ENCODE results near the gene MSH5.
A peak's percentile ranks its signal among the peaks of the same experiment; 100 is the strongest.
"Not testable (repeated sequence)": the region's sequence is repeated elsewhere in the genome, so short reads cannot be mapped to it uniquely, and the experiment has no call there.

The MSH5 gene

DNA sequence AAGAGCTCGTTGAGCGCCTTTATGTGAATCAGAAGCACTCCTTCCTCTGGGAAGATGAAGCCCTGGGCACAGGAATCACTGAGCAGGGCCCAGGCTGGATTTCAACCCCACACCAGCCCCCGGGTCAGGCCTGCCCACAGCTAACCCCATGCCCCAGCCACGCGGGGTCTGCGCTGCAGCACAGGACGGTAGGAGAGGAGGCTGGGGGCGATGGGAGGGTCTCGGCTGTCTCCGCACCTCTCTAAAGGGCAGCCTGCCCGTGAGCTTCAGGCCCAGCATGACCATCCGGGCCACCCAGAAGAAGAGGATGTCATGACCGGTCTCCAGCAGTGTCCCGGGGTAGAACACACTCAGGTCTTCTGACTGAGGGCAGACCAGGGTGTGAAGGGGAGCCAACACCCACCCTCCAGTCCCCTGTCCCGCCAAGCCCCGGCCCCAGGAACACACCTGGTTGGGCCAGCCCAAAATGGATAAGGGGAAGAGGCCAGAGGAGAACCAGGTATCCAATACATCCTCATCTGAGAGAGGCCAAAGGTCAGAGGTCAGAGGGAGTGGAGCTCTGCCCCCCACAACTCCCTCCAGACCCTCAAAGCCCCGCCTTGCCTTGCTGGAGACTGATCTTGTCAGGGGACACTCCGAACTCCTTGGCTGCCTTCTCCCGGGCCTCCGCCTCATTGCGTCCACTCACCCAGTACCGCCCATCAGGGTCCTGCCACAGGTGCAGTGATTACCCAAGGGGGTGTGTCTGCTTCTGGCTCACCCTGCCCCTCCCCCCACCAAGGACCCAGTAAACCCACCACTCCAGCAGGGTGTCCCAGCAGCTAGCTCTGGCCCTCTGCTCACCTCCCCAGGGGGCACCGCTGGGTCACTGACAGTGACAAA, 41.7 kb downstream of the MSH5 start:
- DNase-seq: no peak

DNA sequence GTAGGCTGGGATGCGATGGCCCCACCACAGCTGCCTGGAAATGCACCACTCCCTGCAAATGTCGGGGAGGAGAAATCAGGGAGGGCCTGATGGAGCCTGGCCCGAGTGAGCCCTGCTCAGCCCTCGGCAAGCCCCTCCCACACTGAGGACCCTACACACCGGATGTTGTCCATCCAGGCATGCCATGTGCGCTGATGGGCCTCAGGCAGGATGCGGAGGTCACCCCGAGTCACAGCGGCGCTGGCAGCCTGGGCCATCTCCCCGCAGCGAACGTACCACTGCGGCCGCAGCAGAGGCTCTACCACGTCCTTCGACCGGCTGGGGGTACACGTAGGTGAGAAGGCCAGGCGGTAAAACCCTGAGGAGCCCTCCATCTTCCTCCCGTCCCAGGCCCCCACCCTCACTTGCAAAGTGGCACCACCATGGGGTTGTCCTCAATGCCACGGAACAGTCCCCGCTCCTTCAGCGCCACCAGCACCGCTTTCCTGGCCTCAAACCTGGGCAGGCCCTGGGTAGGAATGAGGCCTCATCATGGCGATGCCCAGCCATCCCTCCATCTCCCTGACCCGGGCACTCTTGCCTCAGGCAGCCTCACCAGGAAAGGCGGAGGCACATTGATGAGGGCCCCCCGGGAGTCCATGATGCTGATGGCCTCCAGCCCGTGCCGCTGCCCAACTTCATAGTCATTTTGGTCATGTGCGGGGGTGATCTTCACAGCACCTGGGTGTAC, 42.5 kb downstream of the MSH5 start:
- no peak for DNase-seq

DNA sequence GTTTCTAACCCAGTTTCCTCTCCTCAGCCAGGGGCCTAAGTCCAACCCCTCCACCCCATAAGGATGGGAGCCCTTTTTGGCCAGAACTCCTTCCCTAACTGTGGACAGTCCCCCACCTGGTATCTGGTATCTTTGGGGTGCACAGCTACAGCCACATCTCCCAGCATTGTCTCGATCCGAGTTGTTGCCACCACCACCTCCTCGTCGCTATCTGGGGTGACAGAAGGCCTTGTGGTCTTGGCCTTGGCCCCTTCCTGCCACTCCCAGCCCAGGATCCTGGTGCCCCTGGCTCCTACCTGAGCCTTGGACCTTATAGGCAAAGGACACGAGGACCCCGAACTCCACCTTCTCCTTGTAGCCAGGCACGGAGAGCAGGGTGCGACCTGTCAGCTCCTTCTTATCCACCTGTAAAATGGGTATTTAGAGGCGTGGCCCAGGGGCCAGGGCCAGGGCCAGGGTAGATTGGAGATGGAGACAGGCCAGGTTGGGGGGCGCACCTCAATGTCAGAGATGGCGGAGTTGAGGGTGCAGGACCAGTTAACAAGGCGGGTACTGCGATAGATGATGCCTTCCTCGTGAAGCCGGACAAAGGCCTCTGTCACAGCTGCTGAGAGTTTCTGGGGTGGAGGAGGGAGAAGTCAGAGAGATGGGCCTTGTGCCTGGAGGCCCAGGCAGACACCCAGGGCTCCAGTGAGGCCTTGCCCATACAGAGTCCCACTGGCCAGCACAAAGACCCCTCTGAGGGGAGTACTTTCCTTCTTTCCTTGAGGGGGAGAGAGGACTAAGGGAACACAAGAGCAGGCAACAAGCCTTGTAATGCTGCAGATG, 44.5 kb downstream of the MSH5 start:
- no peak for DNase-seq

DNA sequence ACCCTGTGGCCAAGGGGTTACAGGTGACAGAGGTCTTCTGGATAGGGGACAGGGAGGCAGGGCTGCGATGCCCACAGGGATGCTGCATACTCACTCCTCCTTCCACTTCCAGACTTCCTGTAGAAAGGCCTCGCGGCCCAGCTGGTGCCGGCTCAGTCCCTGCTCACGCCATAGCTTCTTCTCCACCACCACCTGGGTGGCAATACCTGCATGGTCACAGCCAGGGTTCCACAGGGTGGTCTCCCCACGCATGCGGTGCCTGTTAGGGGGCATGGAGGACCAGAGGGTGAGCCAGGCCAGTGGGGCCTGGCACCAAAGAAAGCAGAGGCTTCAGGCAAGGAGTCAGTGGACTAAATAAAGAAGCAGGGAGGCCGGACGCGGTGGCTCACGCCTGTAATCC, 45.7 kb downstream of the MSH5 start:
- DNase-seq: no peak

DNA sequence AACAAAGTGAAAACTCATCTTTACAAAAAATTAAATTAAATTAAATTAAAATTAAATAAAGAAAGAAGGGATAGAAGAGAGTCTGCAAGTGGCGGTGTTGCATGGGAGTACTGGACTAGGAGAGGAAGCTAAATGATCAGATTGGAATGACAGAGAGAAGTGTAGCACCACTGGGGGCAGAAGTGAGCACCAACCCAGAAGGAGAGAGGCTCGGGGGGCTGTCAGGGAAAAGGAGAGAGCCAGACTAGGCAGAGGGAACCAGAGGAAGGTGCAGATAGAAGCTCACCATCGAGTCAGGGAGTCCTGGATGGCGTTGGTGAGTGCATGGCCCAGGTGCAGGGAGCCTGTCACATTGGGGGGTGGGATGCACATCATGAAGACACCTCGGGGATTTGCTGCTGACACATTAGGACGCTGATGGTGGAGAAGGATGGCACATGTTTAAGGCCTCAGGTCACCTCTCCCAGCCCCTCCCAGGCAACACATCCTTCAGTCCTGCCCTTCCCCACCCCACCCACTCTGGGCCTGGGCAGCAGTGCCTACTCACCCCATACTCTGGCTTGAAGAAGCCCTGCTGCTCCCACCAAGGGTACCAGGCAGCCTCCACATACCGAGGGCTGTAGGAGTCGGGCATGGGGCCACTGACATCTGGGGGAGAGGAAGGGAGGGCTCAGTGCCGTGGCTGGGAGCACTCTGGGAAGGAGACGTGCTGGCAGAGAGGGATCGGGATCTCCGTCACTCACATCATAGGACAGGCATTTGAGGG, 51.7 kb downstream of the MSH5 start:
- DNase-seq: peak; percentile 50

DNA sequence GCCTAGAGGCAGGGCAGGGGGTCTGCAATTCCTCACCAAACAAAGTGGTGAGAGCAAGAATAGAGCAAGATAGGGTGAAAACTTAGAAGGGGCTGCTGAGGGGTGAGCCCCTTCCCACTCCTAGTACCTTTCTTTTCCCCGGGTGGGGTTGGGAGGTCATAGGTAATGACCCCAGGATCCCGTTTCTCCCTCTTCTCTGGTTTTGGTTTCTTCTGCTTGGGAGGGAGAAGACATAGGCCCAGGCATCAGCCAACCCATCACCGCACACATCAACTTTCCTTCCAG, 52.2 kb downstream of the MSH5 start:
- DNase-seq: no peak

DNA sequence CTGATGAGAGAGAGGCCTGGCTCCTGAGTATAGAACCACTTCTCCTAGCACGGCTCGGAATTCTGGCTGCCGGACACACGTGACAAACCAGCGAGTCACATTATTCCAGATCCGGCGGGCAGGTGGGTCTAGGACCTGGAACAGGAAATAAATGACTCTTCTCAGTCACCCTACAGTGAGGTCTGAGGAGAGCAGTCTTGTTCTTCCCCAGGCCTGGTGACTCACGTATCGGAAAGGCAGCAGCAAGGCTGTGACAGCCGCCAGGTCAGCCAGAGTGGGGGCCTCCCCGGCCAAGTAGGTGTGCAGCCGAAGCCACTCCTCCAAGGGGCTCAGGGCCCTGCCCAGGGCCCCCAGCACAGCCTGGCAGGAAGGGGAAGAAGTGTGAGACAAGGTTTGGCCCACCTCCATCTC, 53.0 kb downstream of the MSH5 start:
- no peak for DNase-seq

DNA sequence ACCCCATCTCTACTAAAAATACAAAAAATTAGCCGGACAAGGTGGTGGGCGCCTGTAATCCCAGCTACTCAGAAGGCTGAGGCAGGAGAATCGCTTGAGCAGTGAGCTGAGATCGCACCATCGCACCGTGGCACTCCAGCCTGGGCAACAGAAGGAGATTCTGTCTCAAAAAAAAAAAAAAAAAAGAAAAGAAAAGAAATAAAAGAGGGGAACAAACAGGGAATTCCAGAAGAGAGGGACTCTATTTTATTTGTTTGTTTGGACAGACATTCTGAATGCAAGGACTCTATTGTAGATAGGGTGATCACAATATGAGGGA, 54.1 kb downstream of the MSH5 start:
- DNase-seq: not testable (repeated sequence)

DNA sequence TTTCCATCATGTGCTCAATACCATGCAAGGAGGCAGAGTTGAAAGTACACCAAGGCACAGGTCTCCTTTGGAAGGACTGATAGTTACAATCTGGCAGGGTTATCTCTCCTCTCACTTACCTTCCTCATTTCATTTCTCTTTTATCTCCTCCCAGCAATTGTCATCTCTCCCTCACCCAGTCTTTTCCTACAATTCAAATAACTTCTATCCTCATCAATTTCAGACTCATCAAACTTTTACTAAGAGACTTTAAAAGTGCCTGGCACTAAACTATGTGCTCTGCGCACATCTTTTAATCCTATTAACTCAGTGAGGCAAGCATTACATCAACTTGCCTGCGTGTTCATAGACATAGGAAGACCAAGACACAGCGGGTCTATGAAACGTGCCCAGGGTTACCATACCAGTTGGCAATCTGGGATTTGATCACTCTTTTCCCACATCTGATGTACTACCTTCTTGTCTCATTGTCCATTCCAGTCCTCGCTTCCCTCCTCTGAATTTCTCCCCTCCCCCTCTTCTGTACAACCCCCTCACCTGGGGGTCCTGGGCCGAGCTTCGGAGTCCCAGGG, 54.6 kb downstream of the MSH5 start:
- peak; percentile 25 for DNase-seq

DNA sequence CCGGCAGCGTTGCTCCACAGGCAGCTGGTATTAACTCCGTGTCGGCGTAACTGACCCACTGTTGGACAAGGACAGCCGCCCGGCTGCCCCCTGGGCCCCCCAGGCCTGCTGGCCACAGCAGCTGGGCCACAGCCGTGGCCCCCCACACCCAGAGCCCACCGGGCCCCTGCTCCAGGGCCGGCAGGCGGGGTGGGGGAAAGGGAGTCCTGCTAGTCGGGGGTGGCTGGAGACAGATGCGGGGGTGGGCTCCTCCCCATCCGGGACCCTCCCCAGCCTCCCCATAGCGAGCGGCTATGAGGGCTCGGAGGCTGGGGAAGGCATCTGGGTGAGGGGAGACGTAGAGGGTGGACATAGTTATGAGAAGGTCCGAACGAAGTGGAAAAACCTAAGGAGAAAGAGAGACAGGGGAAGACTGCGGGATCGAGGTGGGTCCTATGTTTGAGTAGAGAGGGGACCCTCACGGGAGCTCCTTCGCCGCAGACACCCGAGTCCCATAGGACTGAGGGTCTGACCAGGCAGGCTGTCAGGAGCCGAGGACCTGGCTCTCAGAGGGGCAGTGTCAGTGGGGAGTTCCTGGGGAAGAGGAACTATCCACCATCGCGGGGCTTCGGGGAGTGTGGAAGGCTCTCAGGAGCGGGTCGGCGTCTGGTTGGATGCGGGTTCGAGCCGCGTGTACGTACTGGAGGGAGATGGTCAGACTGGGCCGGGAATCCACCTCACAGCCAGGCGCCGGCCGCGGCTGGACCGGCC, 55.2 kb downstream of the MSH5 start:
- no peak for DNase-seq

DNA sequence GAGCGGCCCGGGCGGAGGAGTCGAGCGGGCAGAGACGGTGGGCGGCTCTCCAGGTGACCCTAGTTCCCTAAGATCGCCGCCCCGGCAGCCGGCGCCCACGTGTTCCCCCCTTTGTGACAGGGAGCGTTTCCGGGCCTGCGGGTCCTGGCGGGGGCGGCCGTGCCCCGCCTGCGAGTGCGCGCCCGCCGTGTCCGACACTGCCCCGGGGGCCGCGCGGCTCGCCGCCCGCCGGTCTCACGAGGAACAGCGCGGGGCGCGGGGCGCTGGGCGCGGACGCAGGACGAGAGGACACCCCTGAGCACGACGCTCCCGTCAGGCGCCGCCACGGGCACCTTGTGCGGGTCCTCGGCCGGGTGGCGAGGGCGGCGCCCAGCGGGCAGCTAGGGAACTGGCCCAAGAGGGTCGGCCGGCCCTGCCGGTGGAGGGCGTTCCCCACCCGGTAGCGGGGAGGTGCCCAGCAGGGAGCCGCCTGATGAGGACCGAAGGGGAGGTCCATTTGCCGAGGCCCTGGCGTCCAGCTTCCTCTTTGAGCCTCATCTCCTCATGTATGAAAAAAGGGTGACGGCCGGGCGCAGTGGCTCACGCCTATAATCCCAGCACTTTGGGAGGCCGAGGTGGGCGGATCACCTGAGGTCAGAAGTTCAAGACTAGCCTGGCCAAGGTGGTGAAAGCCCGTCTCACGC, 56.0 kb downstream of the MSH5 start, which contains the start of gene VARS1:
Gene VARS1 (minus strand): TSS at position 137 of the 683 bp plus-strand sequence. CDS start 535 bp downstream, outside the sequence.
- peak; percentile 88 for DNase-seq

DNA sequence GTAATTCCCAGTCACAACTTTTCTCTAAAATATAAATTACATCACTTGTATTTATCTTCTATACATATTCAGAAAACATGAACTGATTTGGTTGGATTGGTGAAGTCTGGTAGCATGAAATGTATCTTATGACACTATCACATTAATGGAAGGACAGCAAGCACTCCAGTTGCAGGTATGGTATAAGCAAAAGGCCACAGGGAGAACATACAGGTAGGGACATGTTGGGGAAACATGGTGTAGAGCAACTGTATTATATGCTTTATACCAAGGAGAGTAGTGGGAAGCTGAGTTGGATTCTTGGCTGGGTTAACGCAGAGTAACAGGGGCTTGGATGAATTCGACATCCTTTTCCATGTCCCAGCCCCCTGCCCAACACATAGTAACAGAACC, 57.2 kb downstream of the MSH5 start:
- DNase-seq: no peak

DNA sequence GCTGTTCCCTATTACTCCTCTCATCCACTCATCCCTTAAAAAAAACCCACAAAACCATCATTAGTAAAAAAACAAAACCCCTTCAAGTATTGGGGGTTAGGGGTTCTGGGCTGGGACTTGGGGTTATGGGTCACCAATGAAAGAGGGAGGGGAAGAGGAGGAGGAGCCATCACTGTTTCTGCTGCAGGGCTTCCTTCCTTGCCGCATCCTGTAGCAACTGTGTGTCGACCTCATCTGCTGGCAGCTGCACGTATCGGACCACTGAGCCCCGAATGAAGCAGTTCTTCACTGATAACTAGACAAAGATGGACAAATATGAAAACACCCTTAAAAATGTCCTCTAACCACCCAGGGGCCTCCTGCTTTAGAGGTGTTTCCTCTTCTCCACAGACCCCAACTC, 57.8 kb downstream of the MSH5 start:
- peak; percentile 74 for DNase-seq

DNA sequence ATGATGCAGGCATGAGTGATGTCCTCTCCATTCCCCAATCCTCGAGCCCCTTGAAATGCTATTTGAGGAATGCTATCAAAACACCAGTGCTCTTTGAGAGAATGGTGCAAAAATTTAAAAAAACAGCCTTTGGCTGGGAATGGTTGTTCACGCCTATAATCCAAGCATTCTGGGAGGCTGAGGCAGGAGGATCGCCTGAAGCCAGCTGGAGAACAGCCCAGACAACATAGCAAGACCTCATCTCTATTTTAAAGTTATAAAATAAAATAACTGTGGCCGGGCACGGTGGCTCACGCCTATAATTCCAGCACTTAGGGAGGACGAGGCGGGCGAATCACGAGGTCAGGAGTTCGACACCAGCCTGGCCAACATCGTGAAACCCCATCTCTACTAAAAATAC, 60.0 kb downstream of the MSH5 start:
- no peak for DNase-seq

DNA sequence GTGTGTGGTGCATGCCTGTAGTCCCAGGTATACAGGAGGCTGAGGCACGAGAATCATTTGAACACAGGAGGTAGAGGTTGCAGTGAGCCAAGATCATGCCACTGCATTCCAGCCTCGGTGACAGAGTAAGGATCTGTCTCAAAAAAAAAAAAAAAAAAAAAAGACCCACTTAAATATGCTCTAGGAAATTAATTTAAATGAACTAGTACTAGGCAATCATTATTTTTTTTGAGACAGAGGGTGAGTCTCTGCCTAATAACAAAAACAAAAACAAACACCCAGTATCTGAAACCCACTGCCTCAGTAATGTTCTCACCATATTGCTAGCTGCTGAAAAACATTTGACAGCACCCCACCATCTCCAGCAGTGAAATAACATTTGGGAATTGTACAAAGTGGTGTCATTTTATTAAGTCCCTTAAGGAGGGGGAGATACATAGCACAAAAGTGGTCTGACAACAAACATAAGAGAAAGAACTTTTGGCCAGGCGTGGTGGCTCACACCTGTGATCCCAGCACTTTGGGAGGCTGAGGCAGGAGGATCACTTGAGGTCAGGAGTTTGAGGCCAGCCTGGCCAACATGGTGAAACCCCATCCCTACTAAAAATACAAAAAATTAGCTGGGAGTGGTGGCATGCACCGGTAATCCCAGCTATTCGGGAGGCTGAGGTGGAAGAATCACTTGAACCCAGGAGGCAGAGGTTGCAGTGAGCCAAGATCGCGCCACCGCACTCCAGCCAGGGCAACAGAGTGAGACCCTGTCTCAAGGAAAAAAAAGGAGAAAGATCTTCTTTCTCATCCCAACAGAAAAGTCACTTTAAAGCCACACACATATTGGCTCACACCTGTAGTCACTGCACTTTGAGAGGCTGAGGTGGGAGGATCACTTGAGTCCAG, 61.5 kb downstream of the MSH5 start:
- DNase-seq: not testable (repeated sequence)

DNA sequence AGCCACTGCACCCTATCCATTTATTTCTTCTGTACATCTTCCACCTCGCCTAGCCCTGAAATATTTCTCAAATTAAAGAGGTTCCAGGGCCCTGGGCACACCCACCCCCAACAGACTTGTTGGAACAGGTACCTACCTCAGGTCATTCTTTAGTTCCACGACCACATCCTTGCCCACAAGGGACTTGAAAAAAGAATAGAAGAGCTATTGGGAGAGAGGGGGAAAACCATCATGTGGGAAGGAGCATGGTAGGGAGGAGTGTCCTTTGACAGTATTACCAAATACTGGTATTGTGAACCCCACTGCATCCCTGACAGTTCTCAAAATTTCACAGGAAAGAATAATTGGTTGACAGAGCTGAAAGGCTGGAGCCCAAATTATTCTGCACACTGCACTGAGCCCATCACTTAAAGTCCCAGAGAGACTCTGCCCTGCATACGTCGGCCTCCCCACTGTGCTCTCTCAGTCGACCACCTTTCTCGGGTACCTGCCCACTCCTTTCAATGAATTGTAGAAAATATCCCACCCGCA, 66.2 kb downstream of the MSH5 start:
- DNase-seq: peak; percentile 22

DNA sequence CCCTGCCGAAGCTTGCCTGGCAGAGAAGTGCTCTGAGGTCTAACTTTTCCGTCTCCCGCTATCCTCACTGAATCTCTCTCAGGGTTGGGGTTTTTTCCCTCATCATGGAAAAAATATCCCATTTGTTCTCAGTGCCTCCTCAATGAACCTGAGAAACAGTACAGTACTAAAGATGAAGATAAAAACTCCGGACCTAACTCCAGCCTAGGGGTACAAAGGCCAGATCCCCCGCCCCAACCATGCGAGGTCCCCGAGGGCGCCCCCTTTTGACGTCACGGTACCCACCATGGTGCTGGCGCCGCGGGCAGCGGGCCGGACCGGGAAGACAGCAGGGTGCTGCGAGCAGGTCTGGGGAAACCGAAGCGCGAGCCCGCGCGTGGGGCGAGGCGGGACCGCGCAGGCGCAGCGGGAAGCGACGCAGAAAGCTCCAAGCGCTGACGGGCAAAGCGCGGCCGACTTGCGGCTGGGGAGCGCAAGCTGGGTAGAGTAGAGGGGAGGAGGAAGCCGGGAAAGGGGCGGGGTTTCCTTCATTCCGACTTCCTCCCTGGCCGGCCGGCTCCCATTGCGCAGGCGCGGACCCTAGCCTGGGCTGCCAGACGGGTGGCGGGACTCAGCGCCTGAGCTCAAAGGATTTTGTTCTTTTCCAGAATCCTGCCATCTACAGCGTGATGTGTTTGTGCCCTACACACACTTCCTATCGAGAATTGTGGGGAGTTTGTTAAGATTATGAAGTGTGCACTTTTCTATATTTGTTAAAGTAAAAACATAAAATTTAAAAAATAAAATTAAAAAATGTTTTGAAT, 66.9 kb downstream of the MSH5 start, which contains the start of gene LSM2:
Gene LSM2 (minus strand): TSS at position 497 of the 803 bp plus-strand sequence. CDS start 209 bp downstream, at position 288.
- peak; percentile 99 for DNase-seq

DNA sequence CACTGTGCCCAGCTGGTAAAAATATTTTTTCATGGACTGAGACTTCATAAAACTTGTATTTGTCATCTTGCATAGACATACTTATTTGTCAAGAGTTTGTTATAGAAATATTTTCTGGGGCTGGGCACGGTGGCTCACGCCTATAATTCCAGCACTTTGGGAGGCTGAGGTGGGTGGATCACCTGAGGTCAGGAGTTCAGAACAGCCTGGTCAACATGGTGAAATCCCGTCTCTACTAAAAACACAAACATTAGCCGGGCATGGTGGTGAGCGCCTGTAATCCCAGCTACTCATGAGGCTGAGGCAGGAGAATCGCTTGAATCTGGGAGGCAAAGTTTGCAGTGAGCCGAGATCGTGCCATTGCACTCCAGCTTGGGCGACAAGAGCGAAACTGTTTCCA, 68.8 kb downstream of the MSH5 start:
- not testable (repeated sequence) for DNase-seq

DNA sequence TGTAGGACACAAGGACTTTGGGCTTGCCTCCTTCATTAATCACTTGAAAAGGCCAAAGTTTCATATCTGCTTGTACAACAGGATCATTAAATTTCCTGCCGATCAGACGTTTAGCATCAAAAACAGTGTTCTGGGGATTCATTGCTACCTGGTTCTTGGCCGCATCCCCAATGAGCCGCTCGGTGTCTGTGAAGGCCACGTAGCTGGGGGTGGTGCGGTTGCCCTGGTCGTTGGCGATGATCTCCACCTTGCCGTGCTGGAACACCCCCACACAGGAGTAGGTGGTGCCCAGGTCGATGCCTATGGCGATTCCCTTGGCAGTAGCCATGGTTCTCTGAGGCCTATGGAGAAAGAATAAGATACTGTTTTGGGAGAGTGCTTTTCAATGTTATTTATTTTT, 71.8 kb downstream of the MSH5 start:
- DNase-seq: no peak

Measured in CD4-positive, alpha-beta T cell treated with Interleukin-17A for 4 hours (primary cell).